HepG2 (cell line): ENCODE data around the gene CDV3. TPM values are rescaled to one million over a fixed set of nuclear protein-coding genes. Genes with fewer than 3 reads are reported as not detected.

Experiments used
- ATAC-seq: fragments of 200-7000 bp; cut with Tn5 transposase; 3 replicates; pipeline ENCODE4 v1.9.1; 2020; ENCODE audit warnings: mild to moderate bottlenecking, moderate library complexity
- BruUV-seq: library from RNA; stranded (reverse); fragments of 400-500 nt; replicated peaks from 2 replicates; lab custom pipeline; 2021; lab: Mats Ljungman, UMichigan
- CTCF ChIA-PET: fragments of 300-600 bp; formaldehyde crosslinking; extraction: SDS; loops from one replicate; lab custom pipeline; 2021; ENCODE audit warnings: low total read pairs, inconsistent platforms, low intra/inter-chr PET ratio; lab: Yijun Ruan, JAX
- POLR2A ChIA-PET: fragments of 350-600 bp; sonication (Branson Sonifier 250); formaldehyde crosslinking; loops from one replicate; lab custom pipeline; 2020; ENCODE audit warnings: antibody characterized with exemption, inconsistent platforms; lab: Yijun Ruan, JAX
- DNase-seq: peaks from one replicate; pipeline ENCODE4 v3.0.0-alpha.2; 2015; ENCODE audit warnings: low spot score
- FAIRE-seq: peaks from 3 replicates; lab custom pipeline; 2011; peaks lifted over from hg19 to GRCh38; lab: Jason Lieb, UNC
- H2AFZ ChIP-seq: one replicate; pipeline ENCODE4 v1.6.1; 2011; ENCODE audit warnings: low read length, inconsistent platforms
- H3K27ac ChIP-seq: fragments of 300-600 bp; 3 replicates; pipeline ENCODE4 v1.8.0; 2011; ENCODE audit warnings: mixed run types, mild to moderate bottlenecking, mixed read lengths, low read length, inconsistent platforms; ENCODE audit not compliant: insufficient read depth; ENCODE audit errors: extremely low read length
- H3K27me3 ChIP-seq, 2 experiments: fragments of 200-600 bp in 1 of 2; 2 replicates in 1 of 2; 3 replicates in 1 of 2; pipeline versions ENCODE4 v1.6.0 to v1.8.0; 2011; ENCODE audit warnings: low read length in 2 of 2, mild to moderate bottlenecking in 2 of 2, moderate library complexity in 2 of 2, inconsistent platforms in 1 of 2; ENCODE audit not compliant: insufficient read depth in 2 of 2, control insufficient read depth in 1 of 2
- H3K36me3 ChIP-seq, 2 experiments: fragments of 200-600 bp in 1 of 2; replicated peaks in 1 of 2; 2 replicates in 1 of 2; 3 replicates in 1 of 2; pipeline versions ENCODE4 v1.5.1 to v1.8.0; 2011; ENCODE audit warnings: low read length in 2 of 2, inconsistent platforms in 1 of 2; ENCODE audit not compliant: insufficient read depth in 2 of 2, control insufficient read depth in 1 of 2
- H3K4me1 ChIP-seq: 2 replicates; pipeline ENCODE4 v1.5.1; 2012; ENCODE audit warnings: low read length, inconsistent platforms; ENCODE audit not compliant: insufficient read depth
- H3K4me2 ChIP-seq: 2 replicates; pipeline ENCODE4 v1.6.0; 2011; ENCODE audit warnings: low read depth, low read length, inconsistent platforms
- H3K4me3 ChIP-seq, 3 experiments: fragments of 200-600 bp in 1 of 3; sonication (generic), shearing (Covaris generic) in 1 of 3; replicated peaks in 1 of 3; 2 replicates each; pipeline ENCODE4 v1.5.1; 2011 to 2016; ENCODE audit warnings: low read length in 3 of 3, inconsistent platforms in 2 of 3, low read depth in 2 of 3, mild to moderate bottlenecking in 2 of 3, control low read depth in 1 of 3, mixed read lengths in 1 of 3; ENCODE audit not compliant: insufficient read depth in 1 of 3
- H3K79me2 ChIP-seq: one replicate; pipeline ENCODE4 v1.6.1; 2011; ENCODE audit warnings: low read length, inconsistent platforms; ENCODE audit not compliant: insufficient read depth
- H3K9ac ChIP-seq: 2 replicates; pipeline ENCODE4 v1.6.0; 2011; ENCODE audit warnings: mild to moderate bottlenecking, low read depth, low read length, inconsistent platforms; ENCODE audit not compliant: insufficient read depth
- H3K9me3 ChIP-seq: 2 replicates; pipeline ENCODE4 v1.5.1; 2012; ENCODE audit warnings: mild to moderate bottlenecking, low read length
- H4K20me1 ChIP-seq: 2 replicates; pipeline ENCODE4 v1.6.0; 2011; ENCODE audit warnings: inconsistent platforms, mild to moderate bottlenecking, low read length, moderate library complexity; ENCODE audit not compliant: insufficient read depth
- ASH2L ChIP-seq: fragments of 300-600, 200-600 bp; sonication (generic); IDR thresholded peaks from 2 replicates; pipeline ENCODE4 v1.7.0; 2017; ENCODE audit warnings: low read depth, mild to moderate bottlenecking, moderate library complexity, mixed read lengths, low read length; ENCODE audit not compliant: insufficient read length
- CEBPB ChIP-seq: IDR thresholded peaks from 2 replicates; pipeline ENCODE4 v1.6.1; 2011; ENCODE audit warnings: low read depth, low read length, improper control_type of control experiment, borderline replicate concordance
- CREM ChIP-seq, 2 experiments: sonication (generic) in 1 of 2; formaldehyde crosslinking in 1 of 2; IDR thresholded peaks; 2 replicates each; pipeline versions ENCODE4 v1.4.0 to v1.6.1; 2016 to 2020; ENCODE audit warnings: antibody characterized with exemption in 1 of 2, mild to moderate bottlenecking in 1 of 2, missing genetic modification reagents in 1 of 2
- FOXK1 ChIP-seq: sonication (generic); formaldehyde crosslinking; IDR thresholded peaks from 2 replicates; pipeline ENCODE4 v1.4.0; 2020; ENCODE audit warnings: low read depth, missing genetic modification reagents, borderline replicate concordance
- KLF6 ChIP-seq: IDR thresholded peaks from 2 replicates; pipeline ENCODE4 v1.8.0; 2016; ENCODE audit warnings: missing biosample characterization, missing genetic modification reagents
- MTF1 ChIP-seq: sonication (generic); formaldehyde crosslinking; IDR thresholded peaks from 2 replicates; pipeline ENCODE4 v1.5.0; 2020; ENCODE audit warnings: missing genetic modification reagents
- NBN ChIP-seq: fragments of 450-650 bp; conservative IDR thresholded peaks from 2 replicates; pipeline ENCODE4 v1.6.1; 2017
- RBM22 ChIP-seq: fragments of 200-400 bp; formaldehyde crosslinking; optimal IDR thresholded peaks from 2 replicates; pipeline ENCODE3; 2017; ENCODE audit warnings: mild to moderate bottlenecking, low read length, moderate library complexity
- SATB2 ChIP-seq: sonication (generic); formaldehyde crosslinking; IDR thresholded peaks from 2 replicates; pipeline ENCODE4 v1.5.0; 2020; ENCODE audit warnings: missing genetic modification reagents
- UBTF ChIP-seq: sonication (generic); formaldehyde crosslinking; IDR thresholded peaks from 2 replicates; pipeline ENCODE4 v1.4.0; 2020; ENCODE audit warnings: mild to moderate bottlenecking, missing genetic modification reagents
- ZFP36L2 ChIP-seq: sonication (generic); formaldehyde crosslinking; IDR thresholded peaks from 2 replicates; pipeline ENCODE4 v1.4.0; 2020; ENCODE audit warnings: missing genetic modification reagents
- ZFX ChIP-seq: sonication (generic); formaldehyde crosslinking; IDR thresholded peaks from 2 replicates; pipeline ENCODE4 v1.4.0; 2020; ENCODE audit warnings: mild to moderate bottlenecking, low read depth, missing genetic modification reagents, moderate library complexity
- ZNF101 ChIP-seq: sonication (generic); formaldehyde crosslinking; IDR thresholded peaks from 2 replicates; pipeline ENCODE4 v1.4.0; 2020; ENCODE audit warnings: mild to moderate bottlenecking, low read depth, missing genetic modification reagents, borderline replicate concordance
- ZNF124 ChIP-seq: sonication (generic); formaldehyde crosslinking; IDR thresholded peaks from 2 replicates; pipeline ENCODE4 v1.4.0; 2020; ENCODE audit warnings: missing genetic modification reagents
- ZNF230 ChIP-seq: sonication (generic); formaldehyde crosslinking; IDR thresholded peaks from 2 replicates; pipeline ENCODE4 v1.4.0; 2020; ENCODE audit warnings: mild to moderate bottlenecking, missing genetic modification reagents
- ZNF430 ChIP-seq: sonication (generic); formaldehyde crosslinking; IDR thresholded peaks from 2 replicates; pipeline ENCODE4 v1.9.0; 2021; ENCODE audit warnings: mild to moderate bottlenecking, missing genetic modification reagents
- ZNF446 ChIP-seq: sonication (generic); formaldehyde crosslinking; IDR thresholded peaks from 2 replicates; pipeline ENCODE4 v1.5.0; 2020; ENCODE audit warnings: mild to moderate bottlenecking, missing genetic modification reagents
- ZNF549 ChIP-seq: sonication (generic); formaldehyde crosslinking; IDR thresholded peaks from 2 replicates; pipeline ENCODE4 v1.5.0; 2020; ENCODE audit warnings: missing genetic modification reagents
- ZNF678 ChIP-seq: sonication (generic); formaldehyde crosslinking; IDR thresholded peaks from 2 replicates; pipeline ENCODE4 v1.4.0; 2020; ENCODE audit warnings: mild to moderate bottlenecking, missing genetic modification reagents
- WGBS: methylation state at CpG from one replicate; pipeline ENCODE4 v1.1.6; 2017; ENCODE audit warnings: low lambda C conversion rate; 5-methylcytosine and 5-hydroxymethylcytosine counted together
- in situ Hi-C: cut with HindIII; loops from 2 replicates; pipeline ENCODE4 v1.10.0; 2017; ENCODE audit warnings: low pct_unique_long_range_greater_than_20kb; ENCODE audit not compliant: extremely low pct_ligation_motif_present
- intact Hi-C: fragments of 100-400 bp; cut with micrococcal nuclease; formaldehyde crosslinking; loops from one replicate; pipeline ENCODE4 v1.10.0; 2022; ENCODE audit not compliant: unreplicated experiment
- polyA plus RNA-seq, 8 experiments: library from polyadenylated mRNA; depleted of rRNA in 3 of 8; stranded (reverse) in 7 of 8; unstranded in 1 of 8; fragments of >200 nt; fragmentation: Illumina TruSeq in 4 of 8; extraction: Trizol in 4 of 8; gene quantifications; 2 replicates each; pipeline versions ENCODE4 v1.2.1 to v1.2.3, GENCODE V29; 2011 to 2016; ENCODE audit warnings: low read depth in 4 of 8, missing spikeins in 1 of 8, mixed read lengths in 1 of 8; ENCODE audit not compliant: insufficient read depth in 1 of 8
- total RNA-seq, 5 experiments: library from RNA; depleted of rRNA; stranded (reverse); fragments of >200 nt; fragmentation: Illumina TruSeq; extraction: Trizol; gene quantifications; 2 replicates each; pipeline ENCODE4 v1.2.3, GENCODE V29; 2016; ENCODE audit warnings: low read depth in 1 of 5
- TF ChIP-seq, protein P1 (sequence below): sonication (generic); formaldehyde crosslinking; IDR thresholded peaks from 2 replicates; pipeline ENCODE4 v1.4.0; 2020; ENCODE audit warnings: missing genetic modification reagents, low read depth, mild to moderate bottlenecking, borderline replicate concordance

Gene CDV3
- total and polyA plus RNA-seq, 2 of the 13 experiments (the other 11 are each of a cell fraction or from before 2014, with no cell fraction given) = 46.6 to 145 TPM

- CTCF ChIA-PET = no interaction called here
- TF ChIP-seq ZNF230 = no peak
- TF ChIP-seq, protein P1, sequence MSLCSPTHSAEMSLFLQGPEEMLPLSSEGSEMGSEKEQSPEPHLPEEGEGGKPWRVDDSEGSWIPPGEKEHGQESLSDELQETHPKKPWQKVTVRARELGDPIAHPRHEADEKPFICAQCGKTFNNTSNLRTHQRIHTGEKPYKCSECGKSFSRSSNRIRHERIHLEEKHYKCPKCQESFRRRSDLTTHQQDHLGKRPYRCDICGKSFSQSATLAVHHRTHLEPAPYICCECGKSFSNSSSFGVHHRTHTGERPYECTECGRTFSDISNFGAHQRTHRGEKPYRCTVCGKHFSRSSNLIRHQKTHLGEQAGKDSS (CRISPR knock-in tag) = no peak
- no peak for TF ChIP-seq ZNF430 (CRISPR knock-in tag)
- TF ChIP-seq ZNF678 = no peak
- TF ChIP-seq ZNF124 = no peak
- no peak for TF ChIP-seq ZNF446 (CRISPR knock-in tag)
- TF ChIP-seq UBTF (CRISPR knock-in tag) = no peak
- no peak for TF ChIP-seq ZFP36L2
- no peak for TF ChIP-seq FOXK1 (CRISPR knock-in tag)
- TF ChIP-seq NBN = no peak
- TF ChIP-seq ZFX (CRISPR knock-in tag) = no peak
- no peak for TF ChIP-seq CREM (IDR thresholded peaks at IDR 0.05)
- TF ChIP-seq CREM (CRISPR knock-in tag; IDR thresholded peaks at IDR 0.05) = no peak
- TF ChIP-seq MTF1 (CRISPR knock-in tag) = no peak
- no peak for TF ChIP-seq SATB2 (CRISPR knock-in tag)
- TF ChIP-seq ASH2L = no peak
- no peak for TF ChIP-seq RBM22
- no peak for TF ChIP-seq ZNF101 (CRISPR knock-in tag)
- no peak for TF ChIP-seq ZNF549 (CRISPR knock-in tag)
- no peak for TF ChIP-seq CEBPB
- no peak for TF ChIP-seq KLF6 (CRISPR knock-in tag)
- H3K4me2 ChIP-seq = no peak overlapping the region
- no peak overlapping the region for H3K27ac ChIP-seq
- no peaks in the 10 kb centered on the region for H4K20me1 ChIP-seq
- no TSS peak for BruUV-seq
- intact Hi-C loops = no loop called here
- H2AFZ ChIP-seq = no peak overlapping the region
- WGBS = 94% methylated on average over 3 of the region's 3 CpGs
- H3K4me3 ChIP-seq = no peak overlapping the region
- no peaks in the 10 kb centered on the region for H3K9me3 ChIP-seq
- DNase-seq = no peak
- POLR2A ChIA-PET = no interaction called here
- no peaks in the 10 kb centered on the region for H3K4me1 ChIP-seq
- no peak for FAIRE-seq
- no peak overlapping the region for H3K9ac ChIP-seq
- no peaks in the 10 kb centered on the region for H3K27me3 ChIP-seq
- in situ Hi-C loops = no loop called here
- ATAC-seq = no peak
- H3K36me3 ChIP-seq = peaks cover 0 to 7% of the 10 kb centered on the region in 2 experiments; a peak in 1 of 5 replicates
- H3K79me2 ChIP-seq = no peaks in the 10 kb centered on the region
These were observed 24.9 kb downstream of the CDV3 start for GRCh38 chr3:133598405-133598804.
